NB4 (cell line): ENCODE data around the gene SMIM22.

ENCODE experiments used
- DNase-seq: peaks from one replicate; pipeline ENCODE4 v3.0.0; 2010; ENCODE audit warnings: low read depth
- H3K4me3 ChIP-seq: one replicate; pipeline ENCODE4 v1.5.1; 2011; ENCODE audit warnings: mild to moderate bottlenecking, low read depth, low read length, moderate library complexity
- MYC ChIP-seq: IDR thresholded peaks from 2 replicates; pipeline ENCODE4 v1.6.1; 2011; ENCODE audit warnings: low read depth, low read length
- POLR2A ChIP-seq: IDR thresholded peaks from 2 replicates; pipeline ENCODE4 v1.6.1; 2011; ENCODE audit warnings: mild to moderate bottlenecking; ENCODE audit not compliant: insufficient read length; ENCODE audit errors: extremely low read depth
- TF ChIP-seq, protein P1 (sequence below): IDR thresholded peaks from one replicate; pipeline ENCODE4 v1.5.1; 2012; ENCODE audit warnings: low read depth, low read length
- TF ChIP-seq, protein P2 (sequence below): IDR thresholded peaks from 2 replicates; pipeline ENCODE4 v1.6.1; 2011; ENCODE audit warnings: low read depth, low read length

Gene SMIM22

GRCh38 chr16:4837733-4838501 is 42.7 kb downstream of the SMIM22 start:
- TF ChIP-seq MYC, result no peak
- TF ChIP-seq POLR2A, result no peak
- TF ChIP-seq, protein P1, sequence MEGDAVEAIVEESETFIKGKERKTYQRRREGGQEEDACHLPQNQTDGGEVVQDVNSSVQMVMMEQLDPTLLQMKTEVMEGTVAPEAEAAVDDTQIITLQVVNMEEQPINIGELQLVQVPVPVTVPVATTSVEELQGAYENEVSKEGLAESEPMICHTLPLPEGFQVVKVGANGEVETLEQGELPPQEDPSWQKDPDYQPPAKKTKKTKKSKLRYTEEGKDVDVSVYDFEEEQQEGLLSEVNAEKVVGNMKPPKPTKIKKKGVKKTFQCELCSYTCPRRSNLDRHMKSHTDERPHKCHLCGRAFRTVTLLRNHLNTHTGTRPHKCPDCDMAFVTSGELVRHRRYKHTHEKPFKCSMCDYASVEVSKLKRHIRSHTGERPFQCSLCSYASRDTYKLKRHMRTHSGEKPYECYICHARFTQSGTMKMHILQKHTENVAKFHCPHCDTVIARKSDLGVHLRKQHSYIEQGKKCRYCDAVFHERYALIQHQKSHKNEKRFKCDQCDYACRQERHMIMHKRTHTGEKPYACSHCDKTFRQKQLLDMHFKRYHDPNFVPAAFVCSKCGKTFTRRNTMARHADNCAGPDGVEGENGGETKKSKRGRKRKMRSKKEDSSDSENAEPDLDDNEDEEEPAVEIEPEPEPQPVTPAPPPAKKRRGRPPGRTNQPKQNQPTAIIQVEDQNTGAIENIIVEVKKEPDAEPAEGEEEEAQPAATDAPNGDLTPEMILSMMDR, result no peak
- TF ChIP-seq, protein P2, sequence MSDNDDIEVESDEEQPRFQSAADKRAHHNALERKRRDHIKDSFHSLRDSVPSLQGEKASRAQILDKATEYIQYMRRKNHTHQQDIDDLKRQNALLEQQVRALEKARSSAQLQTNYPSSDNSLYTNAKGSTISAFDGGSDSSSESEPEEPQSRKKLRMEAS, result no peak
- no peak overlapping the region for H3K4me3 ChIP-seq
- no peak for DNase-seq

GRCh38 chr16:4839942-4840341 is 44.8 kb downstream of the SMIM22 start:
- no peak for TF ChIP-seq POLR2A
- TF ChIP-seq, protein P2, result no peak
- TF ChIP-seq, protein P1, result no peak
- no peak for TF ChIP-seq MYC
- H3K4me3 ChIP-seq, result no peak overlapping the region
- no peak for DNase-seq

GRCh38 chr16:4840984-4841383 is 45.8 kb downstream of the SMIM22 start:
- DNase-seq, result no peak
- no peak overlapping the region for H3K4me3 ChIP-seq
- TF ChIP-seq, protein P1, result no peak
